Mesodermal cell (in vitro differentiated cells): ENCODE data around the gene ZCCHC18.

ENCODE experiments used
- H3K27ac ChIP-seq: 2 replicates; pipeline ENCODE4 v1.7.0; 2013; ENCODE audit warnings: mild to moderate bottlenecking, low read depth, low read length, moderate library complexity; ENCODE audit not compliant: severe bottlenecking
- H3K36me3 ChIP-seq: 2 replicates; pipeline ENCODE4 v1.7.1; 2013; ENCODE audit warnings: mild to moderate bottlenecking, low read length, moderate library complexity; ENCODE audit not compliant: control insufficient read depth, insufficient read depth
- H3K4me1 ChIP-seq: one replicate; pipeline ENCODE4 v1.7.1; 2013; ENCODE audit warnings: mild to moderate bottlenecking, low read length; ENCODE audit not compliant: insufficient read depth, control insufficient read depth, poor library complexity, severe bottlenecking
- H3K4me3 ChIP-seq: 2 replicates; pipeline ENCODE4 v1.7.0; 2013; ENCODE audit warnings: low read length, control low read depth, mild to moderate bottlenecking; ENCODE audit not compliant: insufficient read depth, poor library complexity, severe bottlenecking; ENCODE audit errors: extremely low read depth
- H3K9me3 ChIP-seq: 2 replicates; pipeline ENCODE4 v1.7.1; 2013; ENCODE audit warnings: mild to moderate bottlenecking, low read length, moderate library complexity; ENCODE audit not compliant: control insufficient read depth
- WGBS, 2 experiments: methylation state at CpG; one replicate each; pipeline ENCODE4 v1.1.5; 2013; ENCODE audit warnings: missing lambda C conversion rate in 2 of 2; ENCODE audit not compliant: insufficient coverage in 2 of 2; 5-methylcytosine and 5-hydroxymethylcytosine counted together

The ZCCHC18 gene

DNA sequence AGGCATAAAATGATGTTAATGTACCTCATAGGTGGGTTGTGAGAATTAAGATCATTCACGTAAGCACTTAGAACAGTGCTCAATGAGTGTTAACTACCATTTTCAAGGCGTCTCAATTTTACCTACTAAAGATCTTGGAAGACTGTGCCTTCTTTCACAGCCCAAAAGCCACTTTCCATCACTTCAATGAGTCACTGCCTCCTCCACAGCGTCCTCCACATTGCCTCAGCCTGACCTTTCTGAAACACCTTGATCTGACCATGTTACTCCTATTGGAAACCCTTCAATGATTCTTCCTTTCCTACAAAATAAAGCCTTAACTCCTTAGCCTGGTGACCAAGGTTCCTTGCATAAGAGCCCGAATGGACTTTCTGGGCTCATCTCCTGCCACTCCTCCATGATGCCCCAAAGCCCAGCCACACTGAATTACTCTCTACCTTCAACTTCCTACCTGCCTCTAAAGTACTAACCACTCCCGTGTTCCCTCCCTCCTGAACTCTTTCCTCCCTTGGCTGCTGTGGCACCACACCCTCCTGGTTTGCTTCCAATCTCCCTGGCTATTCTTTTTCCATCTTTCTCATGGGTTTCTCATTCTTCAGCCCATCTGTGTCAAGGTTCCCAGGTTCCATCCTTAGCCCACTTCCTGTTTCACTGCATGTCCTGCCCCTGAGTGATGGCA, 22.4 kb downstream of the ZCCHC18 start:
- peaks cover 4% of the 10 kb centered on the region for H3K36me3 ChIP-seq
- WGBS, 2 experiments, result 87% methylated on average over 4 of the region's 5 CpGs; no CpG with 5 or more reads in 1 of the 2 experiments
- H3K4me1 ChIP-seq, result no peaks in the 10 kb centered on the region
- no peak overlapping the region for H3K4me3 ChIP-seq
- no peak overlapping the region for H3K27ac ChIP-seq
- no peaks in the 10 kb centered on the region for H3K9me3 ChIP-seq

DNA sequence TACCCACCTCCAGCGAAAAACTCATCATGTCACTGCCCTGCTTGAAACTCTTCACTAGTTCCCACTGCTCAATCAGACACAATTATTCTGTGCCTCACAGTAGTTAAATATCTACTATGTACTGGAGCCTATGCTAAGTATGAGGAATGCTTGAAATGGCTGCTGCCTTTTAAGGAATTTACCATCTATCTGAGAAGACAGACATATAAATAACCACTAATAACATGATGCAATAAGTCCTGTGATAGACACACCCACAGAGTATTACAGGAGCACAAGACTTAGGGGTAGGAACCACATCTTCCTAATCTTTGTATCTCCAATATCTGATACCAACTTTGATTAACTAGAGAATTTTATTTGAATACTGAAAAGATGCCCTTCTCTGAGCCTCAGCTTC, 23.4 kb downstream of the ZCCHC18 start:
- H3K4me1 ChIP-seq, result no peaks in the 10 kb centered on the region
- H3K36me3 ChIP-seq, result peaks cover 3% of the 10 kb centered on the region
- no peak overlapping the region for H3K27ac ChIP-seq
- WGBS, 2 experiments, result no CpG with 5 or more reads among the region's 1 CpG
- no peak overlapping the region for H3K4me3 ChIP-seq
- H3K9me3 ChIP-seq, result no peaks in the 10 kb centered on the region

DNA sequence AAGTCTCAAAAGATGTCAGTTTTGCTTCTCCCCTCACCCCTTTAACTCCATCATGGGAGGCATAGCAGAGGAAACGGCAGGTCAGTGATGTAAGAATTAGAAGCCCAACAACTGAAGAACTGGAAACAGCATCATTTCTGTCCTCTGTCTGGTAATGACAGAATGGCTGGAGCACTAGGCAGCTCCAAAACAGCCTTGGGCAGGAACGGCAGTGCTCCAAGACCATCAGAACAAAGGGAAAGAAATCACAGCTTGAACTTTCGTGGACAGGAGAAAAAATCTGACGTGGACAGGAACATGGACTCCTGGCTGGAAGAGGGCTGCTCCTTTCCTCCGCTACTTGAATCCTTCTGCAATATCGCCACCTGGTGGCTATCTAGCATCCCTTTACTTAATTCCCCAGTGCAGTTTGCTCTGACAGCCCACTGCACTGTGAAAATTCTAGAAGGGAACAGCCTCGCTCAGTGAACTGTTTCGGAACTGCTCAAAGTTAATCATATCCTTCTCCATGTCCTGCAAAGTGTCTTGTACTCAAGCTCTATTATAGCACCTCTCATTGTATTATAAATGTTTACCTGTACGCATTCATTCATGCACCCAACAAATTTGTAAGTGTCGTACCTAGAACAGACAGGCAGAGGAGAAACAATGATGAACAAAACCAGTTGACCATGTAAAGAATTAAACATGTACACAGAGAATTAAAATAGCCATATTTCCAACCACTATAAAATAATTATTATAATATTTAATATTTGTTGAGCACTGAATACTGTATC, 24.1 kb downstream of the ZCCHC18 start:
- Histone ChIP-seq H3K4me3 (peak overlapping the region; percentile 11), H3K4me1 (no peaks in the 10 kb centered on the region), H3K36me3 (no peaks in the 10 kb centered on the region), H3K9me3 (no peaks in the 10 kb centered on the region), H3K27ac (peak overlapping the region; percentile 16)
- 0% methylated on average over 1 of the region's 10 CpGs; no CpG with 5 or more reads in 1 of the 2 experiments for WGBS, 2 experiments

DNA sequence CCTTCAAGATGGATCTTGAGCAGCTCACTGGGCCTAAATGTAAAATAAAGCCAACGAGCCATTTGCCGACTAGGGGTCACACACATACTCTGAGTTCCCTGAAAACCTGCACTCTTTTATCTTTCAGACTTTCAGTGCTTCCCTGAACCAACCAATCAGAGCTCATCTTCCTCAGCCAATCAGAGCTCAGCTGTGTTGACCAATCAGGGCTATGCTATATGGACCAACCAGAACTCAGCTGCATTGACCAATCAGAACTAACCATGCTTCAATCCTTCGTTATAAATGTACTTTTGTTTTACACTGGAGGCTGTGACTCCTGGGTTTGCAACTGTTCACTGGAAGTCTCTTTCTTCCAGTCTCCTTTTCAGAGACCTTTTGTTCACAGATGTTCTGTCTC, 25.2 kb downstream of the ZCCHC18 start:
- Histone ChIP-seq H3K4me1 (no peaks in the 10 kb centered on the region), H3K4me3 (no peak overlapping the region), H3K9me3 (no peaks in the 10 kb centered on the region), H3K36me3 (no peaks in the 10 kb centered on the region), H3K27ac (no peak overlapping the region)
- WGBS, 2 experiments, result 95 to 100% methylated on average over 2 of the region's 3 CpGs

DNA sequence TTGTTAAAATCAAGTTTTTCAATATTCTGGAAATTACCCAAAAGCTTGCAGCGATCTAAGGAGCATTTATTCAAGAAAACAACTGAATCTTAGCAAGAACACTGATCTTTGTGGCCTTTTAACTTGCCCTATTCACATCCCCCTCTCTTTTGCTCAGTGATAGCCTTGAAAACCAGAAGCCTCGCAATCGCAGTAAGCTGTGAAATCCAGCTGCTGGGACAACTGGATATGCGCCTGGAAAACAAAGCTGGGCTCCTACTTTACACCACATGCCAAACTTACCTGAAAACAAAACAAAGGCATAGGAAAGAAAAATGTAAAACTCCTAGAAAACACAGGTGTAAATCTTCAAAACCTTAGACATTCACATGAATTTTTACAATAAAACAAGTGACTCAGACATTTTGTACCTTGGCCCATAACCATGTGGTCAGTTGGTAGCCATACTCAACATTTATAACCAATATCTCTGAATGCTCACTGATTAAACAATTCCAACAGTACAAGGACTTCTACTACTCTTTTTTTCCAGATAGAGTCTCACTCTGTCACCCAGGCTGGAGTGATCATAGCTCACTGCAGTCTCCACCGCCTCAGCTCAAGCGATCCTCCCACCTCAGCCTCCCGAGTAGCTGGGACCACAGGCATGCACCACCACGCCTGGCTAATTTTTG, 28.9 kb downstream of the ZCCHC18 start:
- Histone ChIP-seq H3K36me3 (no peaks in the 10 kb centered on the region), H3K27ac (no peak overlapping the region), H3K9me3 (no peaks in the 10 kb centered on the region), H3K4me1 (no peaks in the 10 kb centered on the region), H3K4me3 (no peak overlapping the region)
- 80 to 96% methylated on average over 1 to 5 of the region's 8 CpGs for WGBS, 2 experiments

DNA sequence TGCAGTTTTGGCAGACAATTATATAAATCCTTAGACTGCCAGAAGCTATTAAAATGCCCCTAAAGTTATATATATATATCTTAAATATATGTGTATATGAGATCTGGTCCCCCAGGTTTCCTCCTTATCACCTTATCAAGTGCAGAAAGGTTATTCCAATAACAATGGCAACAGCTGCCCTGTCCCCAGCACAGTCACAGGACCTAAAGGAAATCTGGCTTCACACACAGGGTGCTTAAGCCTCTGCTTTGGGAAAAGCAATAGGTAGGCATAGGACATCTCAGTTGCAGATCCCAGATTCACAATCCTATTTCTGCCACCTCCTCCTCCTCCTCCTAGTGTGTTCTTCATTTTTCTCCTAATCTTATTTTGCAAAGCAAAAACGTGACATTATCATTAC, 38.7 kb downstream of the ZCCHC18 start:
- Histone ChIP-seq H3K36me3 (no peaks in the 10 kb centered on the region), H3K4me1 (no peaks in the 10 kb centered on the region), H3K4me3 (no peak overlapping the region), H3K9me3 (no peaks in the 10 kb centered on the region), H3K27ac (no peak overlapping the region)
- WGBS, 2 experiments, result 20% methylated on average over 1 of the region's 1 CpG; no CpG with 5 or more reads in 1 of the 2 experiments

DNA sequence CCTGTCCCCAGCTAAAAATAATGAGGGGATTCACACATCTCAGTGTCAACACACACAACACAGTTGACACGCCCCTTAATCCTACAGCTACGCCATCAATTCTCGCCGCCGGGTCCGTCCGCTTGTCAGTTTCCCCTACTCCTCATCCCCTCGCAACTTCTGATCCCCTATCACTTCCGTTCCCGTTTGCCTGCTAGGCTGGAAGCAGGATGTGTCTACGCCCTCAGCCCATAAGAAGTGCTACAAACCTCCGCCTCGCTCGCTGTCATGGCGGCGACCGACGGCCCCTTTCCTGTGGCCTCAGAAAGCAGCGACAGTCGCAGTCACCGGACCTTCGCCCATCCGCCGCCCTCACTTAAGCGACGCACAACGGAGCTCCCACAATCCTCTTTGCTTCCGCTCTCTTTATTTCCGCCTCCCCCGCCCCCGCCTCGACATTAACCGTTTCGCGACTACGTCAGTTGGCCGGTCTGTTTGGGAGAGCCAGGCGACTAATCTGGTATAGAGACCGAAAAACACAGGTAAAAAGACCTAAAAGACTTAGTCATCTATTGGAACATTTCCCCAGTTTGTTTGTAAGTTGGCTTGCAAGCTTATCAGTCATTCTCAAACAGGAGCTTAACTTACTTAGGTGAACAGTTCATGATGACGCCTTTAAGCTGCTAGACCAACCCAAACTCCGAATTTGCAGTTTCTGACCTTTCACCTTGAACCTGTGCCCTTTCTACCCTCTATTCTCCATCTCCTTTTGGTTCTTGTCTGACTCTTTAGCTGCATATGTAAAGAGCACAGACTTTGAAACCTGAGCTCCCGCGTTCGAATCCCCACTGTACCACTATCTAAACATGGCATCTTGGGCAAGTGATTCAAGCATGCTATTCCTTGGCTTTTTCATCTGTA, 44.6 kb downstream of the ZCCHC18 start, which contains the start of gene SLC25A53:
TSS of gene SLC25A53 (minus strand) at position 380 of the 900 bp plus-strand sequence. CDS start 51,752 bp downstream, outside the sequence.
- Histone ChIP-seq H3K9me3 (no peaks in the 10 kb centered on the region), H3K36me3 (no peaks in the 10 kb centered on the region), H3K27ac (peak within 1 kb of the TSS; percentile 86), H3K4me1 (no peaks in the 10 kb centered on the region), H3K4me3 (peak within 1 kb of the TSS; percentile 55)
- 0% methylated on average over 8 to 19 of the region's 44 CpGs for WGBS, 2 experiments
